Body of pancreas (tissue), 4 donors: ENCODE data around the gene HEATR3.

ENCODE experiments used
- CTCF ChIP-seq, 7 experiments: fragments of 450-650 bp in 4 of 7; fragments of 200-600 bp in 3 of 7; sonication (generic) in 3 of 7; IDR thresholded peaks; one replicate each; pipeline ENCODE4 v1.5.1; 2016 to 2019; ENCODE audit warnings: antibody characterized with exemption in 7 of 7
- POLR2A ChIP-seq, 3 donors: fragments of 450-650 bp; IDR thresholded peaks; one replicate each; pipeline ENCODE4 v1.6.1; 2016; ENCODE audit warnings: antibody characterized with exemption in 3 of 3, mild to moderate bottlenecking in 2 of 3

GRCh38 chr16:50024207-50024606 is 41.6 kb upstream of the HEATR3 start:
- no peak for TF ChIP-seq CTCF (IDR thresholded peaks at IDR 0.05)
- no peak for TF ChIP-seq POLR2A (IDR thresholded peaks at IDR 0.05)
